Right ventricle myocardium inferior (tissue), 1 donor: ENCODE measurements around the gene IPMK. TPM values are rescaled to one million over a fixed set of nuclear protein-coding genes. Genes with fewer than 3 reads are reported as not detected.
"Not testable (repeated sequence)": the region's sequence is repeated elsewhere in the genome, so short reads cannot be mapped to it uniquely, and the experiment has no call there.

Experiments used
- ATAC-seq: fragments of 200-7000 bp; cut with Tn5 transposase; one replicate; pipeline ENCODE4 v1.9.1; 2020; ENCODE audit warnings: mild to moderate bottlenecking, moderate library complexity
- DNase-seq: peaks from one replicate; pipeline ENCODE4 v3.0.0; 2021; ENCODE audit errors: missing footprints
- intact Hi-C: fragments of 100-400 bp; cut with DNase I; formaldehyde crosslinking; loops from one replicate; pipeline ENCODE4 v1.11.0; 2022
- total RNA-seq: library from RNA; stranded (reverse); fragmentation: NEBNext Ultra II Directional; extraction: Animal tissue kit (Norgen Biotek cat#: 25700); gene quantifications from one replicate; pipeline ENCODE4 v1.2.1, GENCODE V29; 2021
- donor health status: DM: no; HTN: yes; CAD: no; lungs with severe emphysema.

The IPMK gene
- total RNA-seq, 1 donor from 2014 or later = 2.5 TPM

GRCh38 chr10:58240531-58240930 is 27.2 kb downstream of the IPMK start:
- intact Hi-C loops = no loop called here
- DNase-seq (no peak), ATAC-seq (no peak)

- DNase-seq (no peak), ATAC-seq (no peak)
- intact Hi-C loops = no loop called here
Observed at GRCh38 chr10:58239561-58240169, 28.0 kb downstream of the IPMK start.

- intact Hi-C loops = no loop called here
- DNase-seq (no peak), ATAC-seq (no peak)
Observed at GRCh38 chr10:58237014-58237834, 30.5 kb downstream of the IPMK start.

GRCh38 chr10:58229856-58230255 is 37.8 kb downstream of the IPMK start:
- intact Hi-C loops, ATAC-seq: not testable (repeated sequence)

GRCh38 chr10:58225654-58226053 is 42.0 kb downstream of the IPMK start:
- intact Hi-C loops = no loop called here
- ATAC-seq = no peak
- no peak for DNase-seq

More at GRCh38 chr10:58229856-58230255, 37.8 kb downstream of the IPMK start:
- DNase-seq = not testable (repeated sequence)

GRCh38 chr10:58220769-58221451 is 46.8 kb downstream of the IPMK start:
- ATAC-seq (no peak), DNase-seq (no peak)
- intact Hi-C loops = no loop called here

GRCh38 chr10:58219875-58220274 is 47.8 kb downstream of the IPMK start:
- ATAC-seq (no peak), DNase-seq (no peak)
- intact Hi-C loops = no loop called here

- DNase-seq (no peak), ATAC-seq (no peak)
- intact Hi-C loops = no loop called here
Observed at GRCh38 chr10:58217612-58218011, 50.1 kb downstream of the IPMK start.

- ATAC-seq = no peak
- no peak for DNase-seq
- intact Hi-C loops = no loop called here
Observed at GRCh38 chr10:58212622-58213021, 55.1 kb downstream of the IPMK start.

GRCh38 chr10:58210160-58210559 is 57.5 kb downstream of the IPMK start:
- no peak for DNase-seq
- ATAC-seq = peak; percentile 20
- intact Hi-C loops = no loop called here

- ATAC-seq (peak; percentile 46), DNase-seq (no peak)
- intact Hi-C loops = no loop called here
Observed at GRCh38 chr10:58209669-58210068, 58.0 kb downstream of the IPMK start.

GRCh38 chr10:58206251-58206650 is 61.4 kb downstream of the IPMK start:
- intact Hi-C loops = no loop called here
- DNase-seq (no peak), ATAC-seq (no peak)

GRCh38 chr10:58201704-58202103 is 66.0 kb downstream of the IPMK start:
- ATAC-seq = no peak
- intact Hi-C loops = no loop called here
- DNase-seq = no peak

GRCh38 chr10:58189269-58189668 is 78.4 kb downstream of the IPMK start:
- DNase-seq = no peak
- ATAC-seq = peak; percentile 46
- intact Hi-C loops = no loop called here

GRCh38 chr10:58184120-58184670 is 83.5 kb downstream of the IPMK start:
- DNase-seq (no peak), ATAC-seq (no peak)
- intact Hi-C loops = no loop called here

GRCh38 chr10:58180666-58181065 is 87.0 kb downstream of the IPMK start:
- no peak for ATAC-seq
- intact Hi-C loops = no loop called here
- no peak for DNase-seq

GRCh38 chr10:58179238-58179637 is 88.5 kb downstream of the IPMK start:
- intact Hi-C loops = loop anchor here (10.0 kb wide), 1 partner anchor 206 kb away; the partner anchor contains the start of gene TFAM
- ATAC-seq = no peak
- no peak for DNase-seq

GRCh38 chr10:58178811-58179210 is 88.9 kb downstream of the IPMK start:
- intact Hi-C loops = loop anchor here (10.0 kb wide), 1 partner anchor 206 kb away; the partner anchor contains the start of gene TFAM
- no peak for ATAC-seq
- DNase-seq = no peak

- DNase-seq = no peak
- intact Hi-C loops = loop anchor here (2.0 to 10.0 kb wide), 2 partner anchors 113 to 207 kb away; partner anchors contain the start of gene TFAM
- no peak for ATAC-seq
Observed at GRCh38 chr10:58177362-58177947, 90.2 kb downstream of the IPMK start.
